Adipose tissue (tissue), 3 donors: ENCODE results near the gene RNF126. TPM values are rescaled to one million over a fixed set of nuclear protein-coding genes. Genes with fewer than 3 reads are reported as not detected.
"Not testable (repeated sequence)": the region's sequence is repeated elsewhere in the genome, so short reads cannot be mapped to it uniquely, and the experiment has no call there.

ENCODE experiments used
- H3K27ac ChIP-seq: one replicate; pipeline ENCODE4 v1.5.1; 2013; ENCODE audit warnings: low read depth, low read length
- WGBS, 3 donors: extraction: QIAGEN DNeasy Blood & Tissue Kit; methylation state at CpG; one replicate each; pipeline ENCODE4 v1.1.7; 2013; 5-methylcytosine and 5-hydroxymethylcytosine counted together
- polyA plus RNA-seq, 3 donors: library from polyadenylated mRNA; stranded (reverse); fragments of 200-250 nt; gene quantifications; one replicate each; pipeline ENCODE4 v1.2.3, GENCODE V29; 2013
- donor health status: healthy with polysubstance abuse.
- donor health status: Bipolar disorder and iron deficiency.
- donor health status: healthy.

Gene RNF126
- polyA plus RNA-seq, 3 donors, result 19.1 to 50.0 (median 24.8) TPM

DNA sequence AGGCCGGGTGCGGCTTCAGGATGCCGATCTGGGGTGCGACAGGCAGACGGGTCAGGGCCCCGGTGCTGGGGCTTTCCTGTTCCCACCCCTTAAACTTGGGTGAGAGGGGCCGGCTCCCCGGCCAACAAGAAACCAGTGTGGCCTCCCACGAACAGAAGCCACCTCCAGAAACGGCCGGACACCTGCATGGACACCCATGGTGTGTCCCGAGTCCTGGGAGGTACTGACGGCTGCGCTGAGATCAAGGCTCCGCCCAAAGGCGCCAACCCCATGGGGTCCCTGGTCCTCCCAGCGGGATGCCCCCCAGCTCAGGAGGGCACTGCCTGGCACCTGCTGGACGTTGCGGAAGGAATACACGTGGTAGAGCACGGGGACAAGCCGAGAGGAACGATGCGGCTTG, 41.2 kb downstream of the RNF126 start:
- 93 to 96% (median 96%) methylated on average over 24 of the region's 24 CpGs for WGBS, 3 donors
- H3K27ac ChIP-seq, result no peak overlapping the region

DNA sequence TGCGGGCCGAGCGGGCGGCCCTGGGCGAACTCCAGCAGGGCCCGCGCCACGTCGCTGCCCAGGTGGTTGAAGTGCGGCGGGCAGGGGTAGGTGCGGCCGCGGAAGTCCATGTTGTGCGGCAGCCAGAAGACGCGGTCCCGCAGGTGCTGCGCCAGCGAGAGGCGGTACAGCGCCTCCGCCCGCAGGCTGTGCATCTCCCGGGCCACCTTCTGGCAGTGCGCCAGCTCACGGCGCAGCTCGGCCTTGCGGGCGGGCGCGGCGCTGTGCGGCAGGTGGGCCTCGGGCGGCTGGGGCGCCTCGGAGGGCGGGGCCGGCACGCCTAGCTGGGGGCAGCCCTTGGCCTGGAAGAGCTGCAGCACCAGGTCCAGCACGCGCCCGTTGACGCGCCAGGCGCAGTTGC, 41.8 kb downstream of the RNF126 start:
- H3K27ac ChIP-seq, result not testable (repeated sequence)
- 93 to 98% (median 95%) methylated on average over 36 to 48 of the region's 48 CpGs for WGBS, 3 donors

GRCh38 chr19:620166-620862, 42.7 kb downstream of the RNF126 start:
- 93 to 97% (median 96%) methylated on average over 43 to 51 of the region's 51 CpGs for WGBS, 3 donors

DNA sequence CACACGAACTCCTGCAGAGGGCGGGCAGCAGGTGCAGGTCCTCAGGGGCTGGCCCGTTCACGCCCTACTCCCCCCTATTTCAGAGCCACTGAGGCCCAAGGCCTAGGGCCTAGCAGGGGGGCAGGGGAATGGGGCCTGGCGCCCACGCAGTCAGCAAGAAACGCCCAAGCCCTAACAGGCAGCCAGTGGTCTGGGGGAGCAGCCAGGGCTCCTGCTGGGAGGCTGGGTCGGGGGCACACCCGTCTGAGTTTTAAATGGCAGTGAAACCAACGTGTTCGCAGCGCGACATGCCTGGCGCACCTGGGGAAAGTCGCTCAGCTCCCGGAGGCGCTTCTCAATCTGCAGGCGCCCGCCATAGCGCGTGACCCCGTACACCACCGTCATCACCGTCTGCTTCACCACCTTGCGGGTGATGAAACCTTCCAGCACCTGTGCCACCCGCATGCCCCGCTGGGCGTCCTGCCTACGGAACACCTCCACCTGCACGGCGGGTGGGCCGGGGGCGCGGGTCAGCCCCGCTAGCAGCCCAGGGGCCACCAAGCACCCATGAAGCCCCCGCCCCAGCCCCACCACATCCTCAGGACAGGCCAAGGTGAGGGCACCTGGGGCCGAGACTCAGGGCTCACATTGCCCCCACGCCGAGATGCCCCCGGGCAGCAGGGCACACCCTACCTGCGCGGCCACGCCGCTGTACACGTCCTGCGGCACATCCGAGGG, 43.6 kb downstream of the RNF126 start:
- H3K27ac ChIP-seq, result no peak overlapping the region
- 94 to 97% (median 96%) methylated on average over 45 to 47 of the region's 47 CpGs for WGBS, 3 donors

More at GRCh38 chr19:620166-620862, 42.7 kb downstream of the RNF126 start:
- no peak overlapping the region for H3K27ac ChIP-seq

GRCh38 chr19:618674-619285, 44.2 kb downstream of the RNF126 start:
- WGBS, 3 donors, result 91 to 96% (median 94%) methylated on average over 26 to 27 of the region's 27 CpGs
- H3K27ac ChIP-seq, result no peak overlapping the region

GRCh38 chr19:618247-618619, 44.8 kb downstream of the RNF126 start:
- 88 to 95% (median 93%) methylated on average over 19 of the region's 19 CpGs for WGBS, 3 donors
- no peak overlapping the region for H3K27ac ChIP-seq

DNA sequence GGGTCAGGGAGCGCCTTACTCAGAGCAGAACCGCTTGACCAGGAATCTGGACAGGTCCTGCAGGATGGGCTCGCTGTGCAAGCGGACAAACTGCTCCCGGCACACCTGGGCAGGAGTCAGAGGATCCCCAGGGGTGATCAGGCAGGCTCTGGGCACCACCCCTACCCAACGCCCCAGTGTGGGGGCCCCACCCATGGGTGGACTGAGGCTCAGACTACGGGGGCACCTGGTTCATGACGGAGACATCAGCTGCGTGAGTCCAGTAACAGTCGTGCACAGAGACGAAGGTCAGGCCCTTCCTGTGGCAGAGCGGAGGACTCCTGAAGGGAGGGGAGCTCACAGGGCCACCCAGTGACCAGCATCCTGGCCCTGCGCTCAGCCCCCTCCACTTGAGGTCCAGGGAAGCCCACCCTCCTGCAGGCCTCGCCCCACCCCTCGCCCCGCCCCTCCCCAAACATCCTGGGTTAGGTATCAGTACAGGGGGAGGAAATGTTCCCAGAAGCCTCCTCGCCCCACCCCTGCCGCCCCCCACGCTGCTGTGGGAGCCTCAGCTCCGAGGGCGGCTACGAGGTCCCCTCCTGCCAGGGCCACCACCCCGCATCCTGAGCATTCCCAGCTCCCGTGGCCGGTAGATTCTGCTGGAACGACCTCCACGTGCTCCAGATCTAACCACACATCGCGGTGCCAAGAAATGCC, 45.3 kb downstream of the RNF126 start:
- no peak overlapping the region for H3K27ac ChIP-seq
- WGBS, 3 donors, result 91 to 93% (median 92%) methylated on average over 29 of the region's 29 CpGs

- 77 to 87% (median 86%) methylated on average over 33 to 58 of the region's 58 CpGs for WGBS, 3 donors
- no peak overlapping the region for H3K27ac ChIP-seq
Measured at GRCh38 chr19:616747-617526, 46.1 kb downstream of the RNF126 start.

GRCh38 chr19:616062-616700, 46.8 kb downstream of the RNF126 start:
- 16 to 31% (median 19%) methylated on average over 20 to 75 of the region's 97 CpGs for WGBS, 3 donors
- no peak overlapping the region for H3K27ac ChIP-seq

DNA sequence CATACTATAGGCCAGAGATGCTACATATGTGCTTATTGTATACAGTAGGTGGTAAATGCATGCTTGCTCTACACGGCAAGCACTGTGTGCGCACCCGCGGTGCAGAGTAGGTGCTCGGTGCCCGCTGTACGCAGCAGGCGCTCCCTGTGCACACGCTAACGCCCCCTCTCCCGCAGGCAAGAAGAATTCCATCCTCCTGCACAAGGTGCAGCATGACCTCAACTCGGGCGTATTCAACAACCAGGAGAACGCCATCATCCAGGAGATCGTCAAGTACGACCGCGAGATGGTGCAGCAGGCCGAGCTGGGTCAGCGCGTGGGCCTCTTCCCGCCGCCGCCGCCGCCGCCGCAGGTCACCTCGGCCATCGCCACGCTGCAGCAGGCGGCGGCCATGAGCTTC, 47.4 kb downstream of the RNF126 start:
- no peak overlapping the region for H3K27ac ChIP-seq
- WGBS, 3 donors, result 26 to 40% (median 29%) methylated on average over 14 to 33 of the region's 33 CpGs

DNA sequence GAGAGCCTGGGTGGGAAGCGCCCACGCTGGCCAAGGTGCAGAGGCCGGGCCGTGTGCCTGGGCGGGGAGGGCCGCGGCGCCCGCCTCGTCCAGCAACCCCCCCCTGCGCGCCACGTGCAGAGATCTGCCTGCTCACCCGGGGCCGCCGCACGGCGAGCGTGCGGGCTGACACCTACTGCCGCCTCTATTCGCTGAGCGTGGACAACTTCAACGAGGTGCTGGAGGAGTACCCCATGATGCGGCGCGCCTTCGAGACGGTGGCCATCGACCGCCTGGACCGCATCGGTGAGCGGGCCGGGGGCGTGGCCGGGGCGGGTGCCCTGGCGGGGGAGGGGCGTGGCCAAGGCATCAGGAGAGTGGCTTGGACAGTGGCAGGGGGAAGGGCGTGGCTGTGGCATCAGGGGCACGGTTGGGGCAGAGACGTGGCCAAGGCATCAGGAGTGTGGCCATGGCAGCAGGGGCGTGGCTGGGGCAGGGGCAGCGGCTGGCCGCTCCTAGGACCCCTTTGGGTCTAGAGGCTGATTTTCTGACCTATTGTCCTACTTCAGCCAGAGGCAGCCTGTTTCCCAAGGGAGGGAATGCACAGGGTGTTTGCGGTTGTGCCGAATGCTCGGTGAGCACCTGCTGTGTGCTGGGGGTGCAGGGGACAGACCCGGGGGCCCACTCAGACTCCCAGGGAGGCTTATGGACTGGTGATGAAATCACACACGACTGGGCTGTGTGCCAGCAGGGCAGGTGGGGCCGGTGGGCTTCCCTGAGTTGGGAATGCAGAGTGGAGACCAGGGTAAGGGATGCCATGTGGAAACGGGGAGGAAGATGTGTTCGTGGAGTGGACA, 49.1 kb downstream of the RNF126 start:
- 59 to 79% (median 77%) methylated on average over 48 to 54 of the region's 54 CpGs for WGBS, 3 donors
- H3K27ac ChIP-seq, result no peak overlapping the region

DNA sequence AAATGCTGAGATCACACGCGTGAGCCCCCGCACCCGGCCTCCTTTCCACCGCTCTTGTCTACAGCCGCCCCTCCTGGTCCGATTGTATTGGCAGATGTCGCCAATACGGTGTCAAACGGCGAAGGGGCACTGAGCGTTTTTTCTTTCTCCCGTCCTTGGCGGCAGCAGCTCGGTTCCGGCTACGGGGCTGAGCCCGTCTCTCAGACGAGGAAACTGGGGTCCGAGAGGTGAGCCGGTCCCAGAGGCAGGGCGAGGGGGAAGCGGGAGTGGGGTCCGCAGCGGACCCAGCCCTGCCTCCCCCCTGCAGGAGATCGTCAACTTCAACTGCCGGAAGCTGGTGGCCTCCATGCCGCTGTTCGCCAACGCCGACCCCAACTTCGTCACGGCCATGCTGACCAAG, 50.1 kb downstream of the RNF126 start:
- 72 to 90% (median 79%) methylated on average over 33 of the region's 33 CpGs for WGBS, 3 donors
- H3K27ac ChIP-seq, result no peak overlapping the region

DNA sequence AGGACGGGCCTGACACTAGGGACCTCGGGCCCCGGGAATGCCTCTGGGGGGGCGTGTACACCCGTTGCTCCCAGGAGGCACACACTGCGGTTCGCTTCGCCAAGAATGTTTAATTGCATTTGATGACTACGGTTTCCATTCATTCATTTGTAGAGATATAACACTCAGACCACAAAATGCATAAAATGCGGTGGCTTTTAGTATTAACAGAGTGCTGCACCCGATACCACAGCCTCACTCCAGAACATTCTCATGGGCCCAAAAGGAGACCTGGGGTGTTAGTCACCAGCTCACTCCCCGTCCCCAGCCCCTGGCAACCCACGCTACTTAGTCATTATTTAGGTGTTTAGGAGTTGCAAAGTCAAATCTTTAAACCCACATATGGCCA, 51.5 kb downstream of the RNF126 start:
- WGBS, 3 donors, result 49 to 61% (median 61%) methylated on average over 13 of the region's 13 CpGs
- H3K27ac ChIP-seq, result no peak overlapping the region

GRCh38 chr19:610801-611480, 52.1 kb downstream of the RNF126 start:
- no peak overlapping the region for H3K27ac ChIP-seq
- 20 to 29% (median 27%) methylated on average over 32 to 36 of the region's 36 CpGs for WGBS, 3 donors

DNA sequence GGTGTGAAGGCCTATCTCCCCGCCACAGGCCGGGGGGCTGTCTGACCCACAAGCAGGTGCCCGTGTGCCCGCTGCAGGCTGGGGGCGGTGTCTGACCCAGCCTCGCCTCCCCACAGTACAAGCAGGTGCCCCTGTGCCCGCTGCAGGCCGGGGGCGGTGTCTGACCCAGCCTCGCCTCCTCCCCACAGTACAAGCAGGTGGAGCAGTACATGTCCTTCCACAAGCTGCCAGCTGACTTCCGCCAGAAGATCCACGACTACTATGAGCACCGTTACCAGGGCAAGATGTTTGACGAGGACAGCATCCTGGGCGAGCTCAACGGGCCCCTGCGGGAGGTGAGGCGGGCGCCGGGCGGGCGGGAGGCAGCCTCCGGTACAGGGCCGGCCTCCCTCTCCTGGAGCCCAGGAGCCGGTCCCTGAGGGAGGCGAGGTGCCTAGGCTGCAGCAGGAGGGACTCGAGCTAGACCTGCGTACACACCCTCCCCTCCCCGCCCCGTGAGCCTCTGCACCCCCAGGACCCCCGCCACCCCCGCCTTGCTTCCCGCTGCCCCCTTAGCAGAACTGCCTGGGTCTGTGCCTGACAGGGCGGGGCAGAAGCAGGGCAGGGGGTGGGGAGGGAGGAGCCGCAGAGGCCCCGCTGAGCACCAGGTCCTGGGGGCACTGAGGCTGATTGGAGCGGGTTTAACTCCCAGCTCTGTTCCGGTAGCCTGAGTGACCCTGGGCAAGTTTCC, 52.8 kb downstream of the RNF126 start:
- no peak overlapping the region for H3K27ac ChIP-seq
- WGBS, 3 donors, result 40 to 60% (median 46%) methylated on average over 32 to 38 of the region's 38 CpGs

- 40 to 70% (median 51%) methylated on average over 15 to 22 of the region's 22 CpGs for WGBS, 3 donors
- no peak overlapping the region for H3K27ac ChIP-seq
Measured at GRCh38 chr19:609004-609346, 54.0 kb downstream of the RNF126 start.
